GM23338 (cell line): ENCODE results near the gene ARHGAP28.

Source experiments
- CREB1 ChIP-seq: fragments of 250-450 bp; sonication (Bioruptor Pico); IDR thresholded peaks from 2 replicates; pipeline ENCODE4 v1.5.0; 2020; ENCODE audit warnings: low read depth, mild to moderate bottlenecking, moderate library complexity
- CTCF ChIP-seq, 2 experiments: fragments of 200-600 bp in 1 of 2; sonication (generic) in 1 of 2; conservative IDR thresholded peaks; 2 replicates each; pipeline versions ENCODE4 v1.5.1 to v1.6.1; 2016 to 2017; ENCODE audit warnings: antibody characterized with exemption in 2 of 2, low read depth in 2 of 2, mild to moderate bottlenecking in 2 of 2, moderate library complexity in 1 of 2
- EZH2 ChIP-seq: fragments of 200-600 bp; sonication (generic); IDR thresholded peaks from one replicate; pipeline ENCODE4 v1.8.0; 2017; ENCODE audit warnings: antibody characterized with exemption, mild to moderate bottlenecking, low read depth; ENCODE audit not compliant: unreplicated experiment
- EZH2phosphoT487 ChIP-seq: fragments of 200-600 bp; sonication (generic); IDR thresholded peaks from one replicate; pipeline ENCODE4 v1.8.1; 2018; ENCODE audit warnings: antibody characterized with exemption; ENCODE audit not compliant: unreplicated experiment
- JUNB ChIP-seq: IDR thresholded peaks from one replicate; pipeline ENCODE4 v1.6.1; 2016; ENCODE audit warnings: antibody characterized with exemption; ENCODE audit not compliant: unreplicated experiment
- POLR2AphosphoS5 ChIP-seq: IDR thresholded peaks from 2 replicates; pipeline ENCODE4 v1.6.1; 2016; ENCODE audit warnings: antibody characterized with exemption, low read depth
- REST ChIP-seq: IDR thresholded peaks from one replicate; pipeline ENCODE4 v1.6.1; 2018; ENCODE audit warnings: antibody characterized with exemption; ENCODE audit not compliant: unreplicated experiment

- TF ChIP-seq POLR2AphosphoS5 (no peak), REST (no peak), CTCF (conservative IDR thresholded peaks at IDR 0.05; ENCODE audit: low read depth in 2 of 2) (no peak), EZH2 (no peak), JUNB (no peak), EZH2phosphoT487 (no peak), CREB1 (CRISPR knock-in tag) (no peak)
These were observed 25.6 kb downstream of the ARHGAP28 start for GRCh38 chr18:6755107-6755506.
